Forelimb muscle (tissue), 1 donor: ENCODE data around the gene SLCO3A1. TPM values are rescaled to one million over a fixed set of nuclear protein-coding genes. Genes with fewer than 3 reads are reported as not detected.

ENCODE experiments used
- DNase-seq: peaks from one replicate; pipeline ENCODE4 v3.0.0-alpha.2; 2013; ENCODE audit warnings: low read depth
- polyA plus RNA-seq: library from polyadenylated mRNA; unstranded; fragments of 120-200 nt; gene quantifications from one replicate; pipeline ENCODE4 v1.2.1, GENCODE V29; 2013; ENCODE audit not compliant: insufficient read length

SLCO3A1 gene
- 4.0 TPM for polyA plus RNA-seq

- no peak for DNase-seq
Observed at GRCh38 chr15:91853511-91853947, at the start of gene SLCO3A1. TSS of gene SLCO3A1 (plus strand) at chr15:91853708.

- no peak for DNase-seq
Observed at GRCh38 chr15:91807122-91807521, 46.4 kb upstream of the SLCO3A1 start.

- DNase-seq, result no peak
Observed at GRCh38 chr15:91813924-91814323, 39.6 kb upstream of the SLCO3A1 start.

- DNase-seq, result no peak
Observed at GRCh38 chr15:91816942-91817341, 36.6 kb upstream of the SLCO3A1 start.

- DNase-seq, result no peak
Observed at GRCh38 chr15:91821458-91821857, 32.0 kb upstream of the SLCO3A1 start.

- no peak for DNase-seq
Observed at GRCh38 chr15:91824256-91824655, 29.3 kb upstream of the SLCO3A1 start.

- DNase-seq, result no peak
Observed at GRCh38 chr15:91826443-91826842, 27.1 kb upstream of the SLCO3A1 start.

GRCh38 chr15:91833056-91833455, 20.5 kb upstream of the SLCO3A1 start:
- no peak for DNase-seq

- DNase-seq, result no peak
Observed at GRCh38 chr15:91839867-91840266, 13.6 kb upstream of the SLCO3A1 start.

GRCh38 chr15:91841861-91842260, 11.6 kb upstream of the SLCO3A1 start:
- DNase-seq, result no peak

GRCh38 chr15:91844341-91844740, 9.2 kb upstream of the SLCO3A1 start:
- DNase-seq, result no peak

- no peak for DNase-seq
Observed at GRCh38 chr15:91844928-91845327, 8.6 kb upstream of the SLCO3A1 start.

GRCh38 chr15:91845720-91846119, 7.8 kb upstream of the SLCO3A1 start:
- DNase-seq, result no peak

GRCh38 chr15:91849180-91849579, 4.3 kb upstream of the SLCO3A1 start:
- no peak for DNase-seq

- DNase-seq, result no peak
Observed at GRCh38 chr15:91849749-91850161, 3.8 kb upstream of the SLCO3A1 start.

GRCh38 chr15:91852741-91853510, 582 bp upstream of the SLCO3A1 start:
- no peak for DNase-seq

GRCh38 chr15:91853948-91854638, 585 bp downstream of the SLCO3A1 start:
- DNase-seq, result no peak

GRCh38 chr15:91854639-91854990, 1.1 kb downstream of the SLCO3A1 start:
- DNase-seq, result no peak

- no peak for DNase-seq
Observed at GRCh38 chr15:91855241-91855640, 1.7 kb downstream of the SLCO3A1 start.

GRCh38 chr15:91855684-91856489, 2.4 kb downstream of the SLCO3A1 start:
- DNase-seq, result no peak

- DNase-seq, result no peak
Observed at GRCh38 chr15:91857224-91857585, 3.7 kb downstream of the SLCO3A1 start.

- DNase-seq, result no peak
Observed at GRCh38 chr15:91857772-91858171, 4.3 kb downstream of the SLCO3A1 start.
